GM06990 (cell line): Measurements from ENCODE around the gene TRMT11.

Experiments
- DNase-seq: peaks from one replicate; pipeline ENCODE4 v3.0.0-alpha.2; 2011; ENCODE audit not compliant: insufficient read length; ENCODE audit errors: extremely low read depth
- H3K27me3 ChIP-seq: replicated peaks from 2 replicates; pipeline ENCODE4 v1.6.0; 2011; ENCODE audit warnings: low read length; ENCODE audit not compliant: control insufficient read depth, insufficient read depth
- H3K36me3 ChIP-seq: 2 replicates; pipeline ENCODE4 v1.5.1; 2011; ENCODE audit warnings: low read length; ENCODE audit not compliant: control insufficient read depth, insufficient read depth
- H3K4me3 ChIP-seq: replicated peaks from 2 replicates; pipeline ENCODE4 v1.5.1; 2011; ENCODE audit warnings: low read depth, mild to moderate bottlenecking, control low read depth, low read length
- TF ChIP-seq, protein P1 (sequence below): IDR thresholded peaks from 2 replicates; pipeline ENCODE4 v1.5.1; 2011; ENCODE audit warnings: low read length, control low read depth, mild to moderate bottlenecking, inconsistent platforms; ENCODE audit not compliant: insufficient read depth, poor library complexity, severe bottlenecking

Gene TRMT11

DNA sequence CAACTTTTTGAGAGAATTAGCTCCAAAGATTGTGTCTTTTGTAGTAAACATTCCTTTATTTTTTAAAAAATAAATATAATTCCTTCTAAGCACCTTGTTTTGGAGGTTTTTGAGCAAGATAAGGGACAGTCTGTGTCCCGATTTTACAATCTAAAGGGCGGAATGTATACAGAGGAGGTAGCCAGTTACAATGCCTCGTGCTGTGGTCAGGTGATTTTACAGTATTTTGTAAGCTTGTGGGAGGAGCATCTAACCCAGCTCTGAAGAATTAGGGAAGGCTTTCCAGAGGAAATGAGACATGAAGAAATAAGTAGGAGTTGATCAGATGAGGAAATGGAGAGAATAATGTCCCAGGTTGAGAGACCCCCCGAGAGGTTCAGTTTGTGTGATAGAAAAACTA is 28.5 kb upstream of the TRMT11 start:
- no peak overlapping the region; the same call in 1 of the 2 replicates for H3K4me3 ChIP-seq
- TF ChIP-seq, protein P1, sequence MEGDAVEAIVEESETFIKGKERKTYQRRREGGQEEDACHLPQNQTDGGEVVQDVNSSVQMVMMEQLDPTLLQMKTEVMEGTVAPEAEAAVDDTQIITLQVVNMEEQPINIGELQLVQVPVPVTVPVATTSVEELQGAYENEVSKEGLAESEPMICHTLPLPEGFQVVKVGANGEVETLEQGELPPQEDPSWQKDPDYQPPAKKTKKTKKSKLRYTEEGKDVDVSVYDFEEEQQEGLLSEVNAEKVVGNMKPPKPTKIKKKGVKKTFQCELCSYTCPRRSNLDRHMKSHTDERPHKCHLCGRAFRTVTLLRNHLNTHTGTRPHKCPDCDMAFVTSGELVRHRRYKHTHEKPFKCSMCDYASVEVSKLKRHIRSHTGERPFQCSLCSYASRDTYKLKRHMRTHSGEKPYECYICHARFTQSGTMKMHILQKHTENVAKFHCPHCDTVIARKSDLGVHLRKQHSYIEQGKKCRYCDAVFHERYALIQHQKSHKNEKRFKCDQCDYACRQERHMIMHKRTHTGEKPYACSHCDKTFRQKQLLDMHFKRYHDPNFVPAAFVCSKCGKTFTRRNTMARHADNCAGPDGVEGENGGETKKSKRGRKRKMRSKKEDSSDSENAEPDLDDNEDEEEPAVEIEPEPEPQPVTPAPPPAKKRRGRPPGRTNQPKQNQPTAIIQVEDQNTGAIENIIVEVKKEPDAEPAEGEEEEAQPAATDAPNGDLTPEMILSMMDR, result no peak
- DNase-seq, result no peak
- H3K27me3 ChIP-seq, result no peaks in the 10 kb centered on the region
- H3K36me3 ChIP-seq, result no peaks in the 10 kb centered on the region; the same call in 1 of the 2 replicates

DNA sequence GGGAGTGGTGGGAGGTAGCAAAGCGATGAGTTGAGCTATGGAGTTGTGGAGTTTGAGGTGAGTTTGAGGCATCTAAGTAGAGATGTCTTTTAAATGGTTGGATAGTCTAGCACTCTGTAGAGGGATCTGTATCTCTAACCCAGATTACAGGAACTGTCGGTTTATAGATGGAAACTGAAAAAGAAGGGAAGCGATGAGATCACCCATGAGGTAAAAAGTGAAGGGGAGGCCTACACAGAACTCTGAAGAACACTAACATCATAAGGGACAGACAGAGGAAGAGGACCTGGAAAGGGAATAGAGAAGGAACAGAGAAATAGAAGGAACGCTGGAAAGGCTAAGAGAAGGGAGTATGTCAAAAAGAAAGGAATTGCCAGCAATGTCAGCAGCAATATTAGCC is 27.3 kb upstream of the TRMT11 start:
- TF ChIP-seq, protein P1, result no peak
- no peak overlapping the region for H3K4me3 ChIP-seq
- H3K27me3 ChIP-seq, result no peaks in the 10 kb centered on the region
- DNase-seq, result no peak
- H3K36me3 ChIP-seq, result no peaks in the 10 kb centered on the region; the same call in 1 of the 2 replicates

DNA sequence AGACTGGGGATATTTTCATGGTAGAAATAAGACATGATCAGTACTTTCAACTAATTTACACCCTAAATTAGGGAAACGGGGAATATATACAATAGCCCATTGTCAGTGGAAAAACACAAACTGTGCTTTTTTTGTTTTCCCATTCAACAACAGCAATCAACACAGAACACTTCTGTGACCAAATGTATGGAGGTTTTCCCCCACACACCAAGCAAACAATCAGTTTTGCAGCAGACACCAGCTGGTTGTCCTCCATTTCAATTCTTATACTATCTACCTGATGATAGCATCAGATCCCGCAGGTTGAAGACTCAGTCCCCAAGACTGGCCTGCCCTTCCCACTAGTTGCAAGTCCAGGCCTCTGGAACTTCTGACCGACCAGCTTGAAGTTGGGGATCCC is 25.2 kb upstream of the TRMT11 start:
- Histone ChIP-seq H3K36me3 (no peaks in the 10 kb centered on the region; the same call in 1 of the 2 replicates), H3K27me3 (no peaks in the 10 kb centered on the region), H3K4me3 (no peak overlapping the region)
- TF ChIP-seq, protein P1, result no peak
- no peak for DNase-seq

DNA sequence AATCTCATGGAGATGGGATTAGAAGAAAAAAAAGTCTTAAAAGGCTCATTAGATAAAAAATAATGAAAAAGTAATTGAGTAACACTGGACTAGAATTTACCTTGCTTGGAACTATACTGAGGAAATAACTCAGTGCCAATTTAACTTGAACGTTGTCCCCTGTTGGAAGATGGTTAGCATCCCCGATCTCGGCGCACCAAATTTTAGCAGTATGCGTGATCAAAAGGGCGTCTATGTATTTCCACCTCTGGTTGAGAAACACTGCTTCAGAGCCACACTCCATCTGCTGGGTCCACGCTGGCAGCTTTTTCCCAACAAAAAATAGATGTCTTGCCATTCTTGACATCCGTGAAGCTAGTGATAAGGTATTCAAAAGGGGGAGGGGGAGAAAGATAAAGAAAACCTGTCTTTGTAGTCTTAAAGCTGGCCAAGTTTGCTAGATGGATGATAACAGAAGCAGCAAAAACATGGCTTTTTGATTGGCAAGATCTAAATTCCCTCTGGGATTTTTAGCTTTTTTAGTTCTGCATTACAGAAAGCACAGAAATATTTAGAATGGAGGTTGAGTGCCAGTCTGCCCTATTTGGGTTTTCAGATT is 23.3 kb upstream of the TRMT11 start:
- Histone ChIP-seq H3K27me3 (no peaks in the 10 kb centered on the region), H3K4me3 (no peak overlapping the region), H3K36me3 (no peaks in the 10 kb centered on the region; the same call in 1 of the 2 replicates)
- DNase-seq, result no peak
- TF ChIP-seq, protein P1, result no peak

DNA sequence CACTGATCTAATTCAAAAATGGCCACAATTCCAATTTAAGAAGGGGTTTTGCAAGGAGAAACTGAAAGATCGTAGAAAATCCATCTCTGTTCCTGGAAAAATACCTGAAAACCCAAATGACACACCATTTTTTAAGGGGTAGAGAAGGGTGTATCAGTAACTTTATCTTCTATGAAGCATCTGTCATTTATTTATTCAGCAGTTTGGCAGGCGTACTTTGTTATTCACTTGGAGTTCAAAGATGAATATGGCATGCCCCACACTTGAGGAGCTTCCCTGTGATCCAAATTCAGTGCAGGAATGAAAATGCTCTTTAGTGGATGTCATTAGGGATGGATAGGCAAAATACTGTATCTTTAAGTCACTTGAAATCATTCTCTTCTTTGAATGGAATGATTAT is 22.5 kb upstream of the TRMT11 start:
- TF ChIP-seq, protein P1, result no peak
- DNase-seq, result no peak
- H3K36me3 ChIP-seq, result no peaks in the 10 kb centered on the region; the same call in 1 of the 2 replicates
- H3K4me3 ChIP-seq, result no peak overlapping the region
- H3K27me3 ChIP-seq, result no peaks in the 10 kb centered on the region

DNA sequence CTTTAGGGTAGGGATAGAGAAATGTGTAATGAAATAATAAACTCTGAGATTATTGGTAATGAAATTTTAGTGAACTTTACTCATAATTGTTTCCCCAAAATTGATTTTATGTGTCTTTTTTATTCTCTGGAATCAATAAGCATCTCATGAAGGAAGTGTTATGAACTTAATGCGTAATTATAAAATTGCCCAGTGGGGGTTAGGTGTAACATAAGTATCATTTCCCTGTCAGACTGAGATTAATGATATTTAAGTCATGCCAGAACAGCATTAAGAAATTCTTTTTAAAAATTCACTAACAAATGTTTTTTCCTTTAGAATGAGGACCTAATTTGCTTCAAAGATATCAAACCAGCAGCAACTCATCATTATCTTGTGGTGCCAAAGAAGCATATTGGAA is 19.8 kb upstream of the TRMT11 start:
- Histone ChIP-seq H3K27me3 (no peaks in the 10 kb centered on the region), H3K4me3 (no peak overlapping the region), H3K36me3 (no peaks in the 10 kb centered on the region)
- TF ChIP-seq, protein P1, result no peak
- no peak for DNase-seq
